Measurements from ENCODE around the gene ELFN1.

GRCh38 chr7:1758028-1758858 is 88.2 kb downstream of the ELFN1 start:
- TF ChIP-seq CTCF (optimal IDR thresholded peaks at IDR 0.05 in 1 of 3, IDR thresholded peaks at IDR 0.05 in 1 of 3, conservative IDR thresholded peaks at IDR 0.05 in 1 of 3; ENCODE audit: extremely low read depth in 1 of 3, insufficient read depth in 2 of 3, low read length in 3 of 3) (peak; percentile 27 to 69 (median 64)), EZH2 (IDR thresholded peaks at IDR 0.05; ENCODE audit: low read length) (no peak)

Measured in keratinocyte (primary cell).